ENCODE data around the gene ADAT3. TPM values are rescaled to one million over a fixed set of nuclear protein-coding genes. Genes with fewer than 3 reads are reported as not detected.

Gene ADAT3
- total and polyA plus RNA-seq, 8 donors: 4.2 to 75.9 (median 6.3) TPM

DNA sequence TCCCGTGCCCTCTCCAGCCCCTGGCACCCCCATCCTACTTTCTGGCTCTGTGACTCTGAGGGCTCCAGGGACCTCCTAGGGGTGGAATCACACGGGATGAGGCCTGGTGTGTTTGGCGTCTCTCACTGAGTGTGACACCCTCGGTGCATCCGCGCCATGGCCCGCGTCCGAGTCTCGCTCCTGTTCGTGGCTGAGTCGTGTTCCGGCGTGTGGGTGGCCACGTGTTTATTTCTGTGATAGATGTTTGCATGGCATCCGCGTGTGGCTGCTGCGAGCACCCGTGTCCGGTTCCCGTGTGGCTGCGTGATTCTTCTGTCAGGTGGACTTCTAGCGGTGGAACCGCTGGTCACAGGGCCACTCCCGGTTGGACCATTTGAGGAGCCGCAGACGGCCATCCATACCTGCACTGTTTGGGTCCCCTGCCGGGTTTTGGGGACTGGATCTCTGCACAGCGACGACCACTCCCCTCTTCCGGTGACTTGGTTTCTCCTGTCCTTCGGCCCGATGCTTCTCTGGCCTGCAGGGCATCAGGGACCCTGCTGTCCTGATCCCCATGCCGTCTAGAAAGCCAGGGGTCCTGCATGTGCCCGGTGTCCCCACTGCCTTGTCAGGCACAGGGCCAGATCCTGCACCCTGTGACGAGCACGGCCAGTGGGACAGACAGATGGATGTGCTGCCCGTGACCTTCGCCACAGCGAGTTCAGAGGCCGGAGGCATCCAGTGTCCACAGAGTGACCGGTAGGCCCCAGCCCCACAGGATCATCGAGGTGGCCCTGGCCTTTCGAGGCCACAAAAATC lies 44.3 kb downstream of the ADAT3 start:
- Histone ChIP-seq H3K36me3 (peaks cover 15 to 46% (median 37%) of the 10 kb centered on the region in 4 donors), H3K9me3 (no peaks in the 10 kb centered on the region), H3K27me3 (no peaks in the 10 kb centered on the region), H3K27ac (no peak overlapping the region), H3K4me3 (no peak overlapping the region), H3K4me1 (peaks cover 4 to 29% (median 14%) of the 10 kb centered on the region in 4 donors)
- TF ChIP-seq POLR2A (IDR thresholded peaks at IDR 0.05): no peak
- 93 to 97% (median 95%) methylated on average over 37 to 44 of the region's 44 CpGs for WGBS, 5 donors
- no peak for DNase-seq
- intact Hi-C loops (cut with DNase I; ENCODE audit: low total_unique reads): no loop called here

DNA sequence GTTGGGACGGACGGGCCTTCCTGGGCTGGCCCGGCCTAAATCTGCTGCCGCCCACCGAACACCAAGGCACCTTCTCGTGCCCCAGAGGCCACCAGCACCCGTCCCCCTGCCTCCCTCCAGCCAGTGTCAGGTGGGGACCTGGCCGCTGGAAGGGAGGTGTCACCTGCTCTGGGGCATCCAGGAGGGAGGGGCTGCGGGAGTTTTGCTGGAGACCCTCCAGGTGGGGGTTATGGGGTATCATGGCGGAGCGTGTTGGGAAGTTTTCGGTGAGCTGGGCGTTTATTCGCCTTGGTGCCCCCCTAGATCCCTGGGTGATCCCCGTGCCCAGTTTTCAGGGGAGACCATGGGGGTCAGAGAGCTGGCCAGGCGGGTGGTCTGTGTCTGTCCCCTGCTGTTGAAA lies 45.4 kb downstream of the ADAT3 start:
- WGBS, 5 donors: 94 to 98% (median 97%) methylated on average over 12 to 16 of the region's 16 CpGs
- Histone ChIP-seq H3K27me3 (no peaks in the 10 kb centered on the region), H3K27ac (no peak overlapping the region), H3K4me1 (peaks cover 0 to 20% (median 8%) of the 10 kb centered on the region in 4 donors), H3K36me3 (peaks cover 15 to 47% (median 39%) of the 10 kb centered on the region in 4 donors), H3K9me3 (no peaks in the 10 kb centered on the region), H3K4me3 (no peak overlapping the region)
- TF ChIP-seq, protein P1, sequence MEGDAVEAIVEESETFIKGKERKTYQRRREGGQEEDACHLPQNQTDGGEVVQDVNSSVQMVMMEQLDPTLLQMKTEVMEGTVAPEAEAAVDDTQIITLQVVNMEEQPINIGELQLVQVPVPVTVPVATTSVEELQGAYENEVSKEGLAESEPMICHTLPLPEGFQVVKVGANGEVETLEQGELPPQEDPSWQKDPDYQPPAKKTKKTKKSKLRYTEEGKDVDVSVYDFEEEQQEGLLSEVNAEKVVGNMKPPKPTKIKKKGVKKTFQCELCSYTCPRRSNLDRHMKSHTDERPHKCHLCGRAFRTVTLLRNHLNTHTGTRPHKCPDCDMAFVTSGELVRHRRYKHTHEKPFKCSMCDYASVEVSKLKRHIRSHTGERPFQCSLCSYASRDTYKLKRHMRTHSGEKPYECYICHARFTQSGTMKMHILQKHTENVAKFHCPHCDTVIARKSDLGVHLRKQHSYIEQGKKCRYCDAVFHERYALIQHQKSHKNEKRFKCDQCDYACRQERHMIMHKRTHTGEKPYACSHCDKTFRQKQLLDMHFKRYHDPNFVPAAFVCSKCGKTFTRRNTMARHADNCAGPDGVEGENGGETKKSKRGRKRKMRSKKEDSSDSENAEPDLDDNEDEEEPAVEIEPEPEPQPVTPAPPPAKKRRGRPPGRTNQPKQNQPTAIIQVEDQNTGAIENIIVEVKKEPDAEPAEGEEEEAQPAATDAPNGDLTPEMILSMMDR (IDR thresholded peaks at IDR 0.05): no peak
- TF ChIP-seq POLR2A (IDR thresholded peaks at IDR 0.05): no peak
- TF ChIP-seq EP300 (IDR thresholded peaks at IDR 0.05): no peak
- TF ChIP-seq POLR2AphosphoS5 (IDR thresholded peaks at IDR 0.05): no peak
- intact Hi-C loops (cut with DNase I; ENCODE audit: low total_unique reads): no loop called here
- DNase-seq: no peak

DNA sequence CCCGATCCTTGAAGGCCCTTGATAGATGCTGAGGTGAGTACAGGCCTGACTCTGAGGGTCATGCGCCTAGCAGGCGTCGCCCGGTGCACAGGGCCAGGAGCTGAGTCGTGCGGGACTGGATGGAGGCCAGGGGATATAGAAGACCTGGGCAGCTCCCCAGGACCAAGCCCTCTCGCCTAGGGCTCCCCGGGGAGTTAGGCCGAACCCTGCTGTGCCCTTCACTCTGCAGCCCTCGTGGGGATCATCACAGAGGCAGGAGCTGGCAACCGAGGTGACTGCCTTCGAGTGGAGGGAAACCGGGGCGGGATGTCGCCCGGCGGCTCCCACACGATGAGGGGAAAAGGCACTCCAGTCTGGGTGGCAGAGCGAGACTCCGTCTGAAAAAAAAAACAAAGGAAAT lies 47.4 kb downstream of the ADAT3 start:
- H3K9me3 ChIP-seq: no peaks in the 10 kb centered on the region
- intact Hi-C loops (cut with DNase I; ENCODE audit: low total_unique reads): no loop called here
- no peak overlapping the region for H3K4me3 ChIP-seq
- TF ChIP-seq EP300 (IDR thresholded peaks at IDR 0.05): no peak
- TF ChIP-seq POLR2A (IDR thresholded peaks at IDR 0.05): no peak
- TF ChIP-seq, protein P1 (IDR thresholded peaks at IDR 0.05): no peak
- TF ChIP-seq POLR2AphosphoS5 (IDR thresholded peaks at IDR 0.05): no peak
- H3K27me3 ChIP-seq: no peaks in the 10 kb centered on the region
- H3K4me1 ChIP-seq: peaks cover 0 to 17% (median 10%) of the 10 kb centered on the region in 4 donors
- H3K36me3 ChIP-seq: peaks cover 15 to 47% (median 38%) of the 10 kb centered on the region in 4 donors
- 83 to 86% (median 84%) methylated on average over 17 to 21 of the region's 21 CpGs for WGBS, 5 donors
- no peak overlapping the region for H3K27ac ChIP-seq
- DNase-seq: no peak

DNA sequence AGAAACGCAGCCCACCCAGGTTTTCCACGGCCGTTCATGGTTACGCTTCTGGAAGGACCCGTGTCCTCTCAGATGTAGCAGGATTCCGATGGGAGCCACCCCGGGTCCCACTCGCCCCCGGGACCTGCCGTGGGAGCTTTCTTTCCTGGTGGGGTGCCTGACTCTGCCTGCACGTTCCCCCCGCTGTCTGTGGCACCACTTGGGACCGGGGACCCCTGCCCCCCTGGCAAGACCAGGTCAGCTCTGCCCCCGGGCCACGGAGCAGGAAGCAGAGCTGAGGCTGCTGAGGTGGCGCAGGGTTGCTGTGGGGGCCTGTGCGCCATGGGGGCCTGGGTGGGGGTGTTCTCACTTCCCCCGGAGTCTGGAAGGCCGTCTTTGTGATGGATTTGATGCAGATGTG lies 47.8 kb downstream of the ADAT3 start:
- 92 to 96% (median 93%) methylated on average over 12 to 19 of the region's 19 CpGs for WGBS, 5 donors
- TF ChIP-seq EP300 (IDR thresholded peaks at IDR 0.05) (no peak), POLR2AphosphoS5 (IDR thresholded peaks at IDR 0.05) (no peak)
- TF ChIP-seq, protein P1 (IDR thresholded peaks at IDR 0.05): no peak
- no peaks in the 10 kb centered on the region for H3K27me3 ChIP-seq

More for the DNA sequence above, 47.8 kb downstream of the ADAT3 start:
- H3K4me3 ChIP-seq: no peak overlapping the region
- no peak for DNase-seq
- H3K27ac ChIP-seq: no peak overlapping the region
- peaks cover 0 to 14% (median 9%) of the 10 kb centered on the region in 4 donors for H3K4me1 ChIP-seq
- H3K9me3 ChIP-seq: no peaks in the 10 kb centered on the region
- intact Hi-C loops (cut with DNase I; ENCODE audit: low total_unique reads): no loop called here
- peaks cover 15 to 47% (median 38%) of the 10 kb centered on the region in 4 donors for H3K36me3 ChIP-seq

All from stomach (tissue), 9 donors.